Measurements from ENCODE around the gene DTX2. TPM values are rescaled to one million over a fixed set of nuclear protein-coding genes. Genes with fewer than 3 reads are reported as not detected.
A peak's percentile ranks its signal among the peaks of the same experiment; 100 is the strongest.
"Not testable (repeated sequence)": the region's sequence is repeated elsewhere in the genome, so short reads cannot be mapped to it uniquely, and the experiment has no call there.

The DTX2 gene
- total RNA-seq, 1 donor from 2014 or later = 45.8 TPM

DNA sequence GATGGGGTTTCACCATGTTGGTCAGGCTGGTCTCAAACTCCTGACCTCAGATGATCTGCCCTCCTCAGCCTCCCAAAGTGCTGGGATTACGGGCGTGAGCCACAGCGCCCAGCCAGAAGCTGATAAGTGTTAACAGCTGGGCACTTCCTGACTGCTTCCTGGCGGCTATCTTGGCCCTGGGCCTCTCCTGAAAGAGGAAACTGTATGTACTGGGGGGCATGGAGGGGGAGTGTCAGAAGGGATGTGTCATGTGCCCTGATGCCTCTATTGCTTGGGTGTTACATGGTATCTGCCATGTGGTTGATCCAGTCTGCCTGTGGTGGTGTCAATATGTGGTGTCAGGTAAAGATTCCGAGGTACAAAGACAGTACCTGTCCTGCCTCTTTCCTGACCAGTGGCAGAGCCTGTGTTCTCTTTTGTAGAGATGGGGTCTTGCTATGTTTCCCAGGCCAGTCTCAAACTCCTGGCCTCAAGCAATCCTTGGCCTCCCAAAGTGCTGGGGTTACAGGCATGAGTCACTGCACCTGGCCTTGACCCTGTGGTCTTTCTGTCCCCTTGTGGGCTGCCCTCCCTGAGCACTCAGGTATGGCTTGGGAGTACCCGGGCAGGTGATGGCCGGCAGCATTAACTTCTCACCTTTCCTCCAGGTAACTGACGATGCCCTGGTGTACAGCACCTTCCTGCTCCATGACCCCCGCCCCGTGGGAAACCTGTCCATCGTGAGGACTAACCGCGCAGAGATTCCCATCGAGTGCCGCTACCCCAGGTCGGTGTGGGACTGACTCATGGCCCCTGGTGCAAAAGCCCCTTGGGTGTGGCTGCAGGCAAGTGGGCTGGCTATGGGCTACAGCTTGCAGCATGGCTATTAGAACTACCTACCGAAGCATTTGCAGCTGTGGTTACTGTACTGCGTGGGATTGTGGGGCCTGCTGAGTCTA is 32.4 kb upstream of the DTX2 start:
- intact Hi-C loops (cut with micrococcal nuclease) = no loop called here
- POLR2A ChIA-PET = no interaction called here
- no peak overlapping the region for H3K27ac Mint-ChIP-seq
- H3K27me3 Mint-ChIP-seq = no peaks in the 10 kb centered on the region
- no peak for DNase-seq
- H3K36me3 Mint-ChIP-seq (ENCODE audit: low read depth) = no peaks in the 10 kb centered on the region
- no peak overlapping the region for H3K4me3 Mint-ChIP-seq
- peaks cover 3% of the 10 kb centered on the region for H3K4me1 Mint-ChIP-seq
- no peak for TF ChIP-seq CTCF (IDR thresholded peaks at IDR 0.05)
- no peak for ATAC-seq (ENCODE audit: low read depth)
- CTCF ChIA-PET = no interaction called here
- H3K9me3 Mint-ChIP-seq = no peaks in the 10 kb centered on the region

GRCh38 chr7:76430211-76430610 is 31.3 kb upstream of the DTX2 start:
- Mint-ChIP-seq H3K36me3 (ENCODE audit: low read depth) (peaks cover 3% of the 10 kb centered on the region), H3K27ac (no peak overlapping the region), H3K9me3 (no peaks in the 10 kb centered on the region), H3K27me3 (no peaks in the 10 kb centered on the region), H3K4me1 (no peaks in the 10 kb centered on the region), H3K4me3 (no peak overlapping the region)
- POLR2A ChIA-PET = no interaction called here
- CTCF ChIA-PET = no interaction called here
- no peak for TF ChIP-seq CTCF (IDR thresholded peaks at IDR 0.05)
- intact Hi-C loops (cut with micrococcal nuclease) = no loop called here
- DNase-seq (no peak), ATAC-seq (ENCODE audit: low read depth) (no peak)

DNA sequence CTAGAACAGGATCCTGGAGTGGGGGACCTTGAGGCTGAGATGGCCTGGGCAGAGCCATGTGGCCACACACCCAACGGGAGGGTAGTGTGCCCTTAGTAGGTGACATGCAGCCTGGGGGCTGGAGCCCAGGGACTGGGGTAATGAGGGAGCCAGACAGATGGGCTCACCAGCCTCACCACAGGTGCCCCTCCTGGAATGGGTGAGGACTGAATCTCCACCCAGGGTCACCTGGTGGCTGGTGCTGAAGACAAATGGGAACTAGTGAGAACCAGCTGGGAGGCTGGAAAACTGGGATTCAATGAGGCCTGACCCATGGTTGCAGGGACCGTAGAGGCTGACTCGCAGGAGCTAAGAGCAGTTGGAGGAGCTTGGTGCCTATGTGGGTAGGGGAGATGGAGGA is 30.7 kb upstream of the DTX2 start:
- peaks cover 5% of the 10 kb centered on the region for H3K36me3 Mint-ChIP-seq (ENCODE audit: low read depth)
- DNase-seq (no peak), ATAC-seq (ENCODE audit: low read depth) (no peak)
- no peaks in the 10 kb centered on the region for H3K4me1 Mint-ChIP-seq
- CTCF ChIA-PET = no interaction called here
- no peak overlapping the region for H3K27ac Mint-ChIP-seq
- H3K9me3 Mint-ChIP-seq = no peaks in the 10 kb centered on the region
- POLR2A ChIA-PET = no interaction called here
- intact Hi-C loops (cut with micrococcal nuclease) = no loop called here
- H3K27me3 Mint-ChIP-seq = no peaks in the 10 kb centered on the region
- TF ChIP-seq CTCF (IDR thresholded peaks at IDR 0.05) = no peak
- H3K4me3 Mint-ChIP-seq = no peak overlapping the region

- H3K27me3 Mint-ChIP-seq; H3K9me3 Mint-ChIP-seq; H3K36me3 Mint-ChIP-seq (ENCODE audit: low read depth); H3K27ac Mint-ChIP-seq; H3K4me1 Mint-ChIP-seq; intact Hi-C loops (cut with micrococcal nuclease); H3K4me3 Mint-ChIP-seq; DNase-seq; CTCF ChIA-PET; POLR2A ChIA-PET: not testable (repeated sequence)
- peak; percentile 76 for ATAC-seq (ENCODE audit: low read depth)
Measured at GRCh38 chr7:76437873-76438272, 23.6 kb upstream of the DTX2 start.

- DNase-seq; H3K27me3 Mint-ChIP-seq; H3K36me3 Mint-ChIP-seq (ENCODE audit: low read depth); CTCF ChIA-PET; H3K4me1 Mint-ChIP-seq; ATAC-seq (ENCODE audit: low read depth); H3K4me3 Mint-ChIP-seq; H3K9me3 Mint-ChIP-seq; intact Hi-C loops (cut with micrococcal nuclease); H3K27ac Mint-ChIP-seq; POLR2A ChIA-PET: not testable (repeated sequence)
Measured at GRCh38 chr7:76439120-76439888, 22.2 kb upstream of the DTX2 start.

GRCh38 chr7:76440404-76440803 is 21.1 kb upstream of the DTX2 start:
- DNase-seq; H3K36me3 Mint-ChIP-seq (ENCODE audit: low read depth); CTCF ChIA-PET; POLR2A ChIA-PET; H3K27me3 Mint-ChIP-seq; H3K4me3 Mint-ChIP-seq; H3K4me1 Mint-ChIP-seq; H3K27ac Mint-ChIP-seq; H3K9me3 Mint-ChIP-seq; ATAC-seq (ENCODE audit: low read depth); intact Hi-C loops (cut with micrococcal nuclease): not testable (repeated sequence)

DNA sequence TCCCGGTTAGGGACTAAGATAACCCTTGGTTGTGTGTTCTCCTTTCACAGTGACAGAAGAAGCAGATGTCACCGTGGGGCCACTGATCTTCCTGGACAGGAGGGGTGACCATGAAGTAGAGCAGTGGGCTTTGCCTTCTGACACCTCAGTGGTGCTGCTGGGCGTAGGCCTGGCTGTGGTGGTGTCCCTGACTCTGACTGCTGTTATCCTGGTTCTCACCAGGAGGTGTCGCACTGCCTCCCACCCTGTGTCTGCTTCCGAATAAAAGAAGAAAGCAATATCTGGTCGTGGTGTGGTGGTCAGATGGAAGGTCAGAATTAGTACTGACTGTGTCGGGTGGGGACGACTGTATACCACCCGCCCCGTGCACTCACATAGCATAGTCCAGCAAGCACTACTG is 19.7 kb upstream of the DTX2 start:
- H3K9me3 Mint-ChIP-seq; H3K4me1 Mint-ChIP-seq; H3K4me3 Mint-ChIP-seq; H3K27ac Mint-ChIP-seq; intact Hi-C loops (cut with micrococcal nuclease); H3K27me3 Mint-ChIP-seq; POLR2A ChIA-PET; CTCF ChIA-PET; H3K36me3 Mint-ChIP-seq (ENCODE audit: low read depth); DNase-seq: not testable (repeated sequence)
- ATAC-seq (ENCODE audit: low read depth) = peak; percentile 73

GRCh38 chr7:76442664-76443446 is 18.7 kb upstream of the DTX2 start:
- CTCF ChIA-PET; ATAC-seq (ENCODE audit: low read depth); H3K36me3 Mint-ChIP-seq (ENCODE audit: low read depth); H3K27me3 Mint-ChIP-seq; H3K9me3 Mint-ChIP-seq; POLR2A ChIA-PET; DNase-seq; H3K4me3 Mint-ChIP-seq; H3K4me1 Mint-ChIP-seq; intact Hi-C loops (cut with micrococcal nuclease); H3K27ac Mint-ChIP-seq: not testable (repeated sequence)

- intact Hi-C loops (cut with micrococcal nuclease); DNase-seq; POLR2A ChIA-PET; H3K27me3 Mint-ChIP-seq; H3K9me3 Mint-ChIP-seq; H3K4me1 Mint-ChIP-seq; CTCF ChIA-PET; ATAC-seq (ENCODE audit: low read depth); H3K4me3 Mint-ChIP-seq; H3K36me3 Mint-ChIP-seq (ENCODE audit: low read depth): not testable (repeated sequence)
- H3K27ac Mint-ChIP-seq = peak overlapping the region; percentile 63
Measured at GRCh38 chr7:76443846-76444245, 17.7 kb upstream of the DTX2 start.

All from activated B cell treated with CpG ODN at 0.5 μM for 24 hours (primary cell).